HFFc6 (cell line): ENCODE results near the gene AKNA. TPM values are rescaled to one million over a fixed set of nuclear protein-coding genes. Genes with fewer than 3 reads are reported as not detected.

Source experiments
- DNase-seq: peaks from one replicate; pipeline ENCODE4 v3.0.0-alpha.2; 2018
- H3K27ac Mint-ChIP-seq: 2 replicates; pipeline ENCODE4 v1.8.0; 2020; ENCODE audit warnings: mild to moderate bottlenecking, mixed read lengths
- H3K27me3 Mint-ChIP-seq: 2 replicates; pipeline ENCODE4 v1.8.0; 2021; ENCODE audit warnings: mild to moderate bottlenecking, moderate library complexity, mixed read lengths; ENCODE audit not compliant: insufficient read depth
- H3K36me3 Mint-ChIP-seq: 2 replicates; pipeline ENCODE4 v1.8.0; 2021; ENCODE audit warnings: low read depth, mixed read lengths
- H3K4me1 Mint-ChIP-seq: 2 replicates; pipeline ENCODE4 v1.8.0; 2020; ENCODE audit warnings: low read depth, mixed read lengths
- H3K4me3 Mint-ChIP-seq: 2 replicates; pipeline ENCODE4 v1.8.0; 2020; ENCODE audit warnings: mild to moderate bottlenecking, moderate library complexity, mixed read lengths
- H3K9me3 Mint-ChIP-seq: 2 replicates; pipeline ENCODE4 v1.8.0; 2020; ENCODE audit warnings: mild to moderate bottlenecking, mixed read lengths
- CTCF ChIP-seq: fragments of 200-600 bp; sonication (generic); IDR thresholded peaks from 2 replicates; pipeline ENCODE4 v1.5.0; 2021; ENCODE audit warnings: antibody characterized with exemption, mild to moderate bottlenecking
- total RNA-seq, 6 experiments: library from RNA; stranded (reverse); fragmentation: NEBNext Ultra II Directional; extraction: Animal tissue kit (Norgen Biotek cat#: 25700); gene quantifications; 2 replicates in 1 of 6; 3 replicates in 5 of 6; pipeline ENCODE4 v1.2.3, GENCODE V29; 2021

AKNA gene
- total RNA-seq, 6 experiments from 2014 or later, result 9.3 to 13.1 (median 11.5) TPM

- peaks cover 18% of the 10 kb centered on the region for H3K4me1 Mint-ChIP-seq
- H3K4me3 Mint-ChIP-seq, result no peak overlapping the region
- H3K9me3 Mint-ChIP-seq, result no peaks in the 10 kb centered on the region
- H3K27me3 Mint-ChIP-seq, result no peaks in the 10 kb centered on the region; the same call in 1 of the 2 replicates
- no peak overlapping the region for H3K27ac Mint-ChIP-seq
- DNase-seq, result peak; percentile 29
- H3K36me3 Mint-ChIP-seq, result peaks cover 26% of the 10 kb centered on the region; the same call in 1 of the 2 replicates
- no peak for TF ChIP-seq CTCF
Observed at GRCh38 chr9:114343471-114344187, 44.2 kb downstream of the AKNA start.

- H3K4me1 Mint-ChIP-seq, result peaks cover 11% of the 10 kb centered on the region
- H3K27me3 Mint-ChIP-seq, result no peaks in the 10 kb centered on the region; the same call in 1 of the 2 replicates
- peaks cover 26% of the 10 kb centered on the region; the same call in 1 of the 2 replicates for H3K36me3 Mint-ChIP-seq
- TF ChIP-seq CTCF, result no peak
- H3K4me3 Mint-ChIP-seq, result no peak overlapping the region
- DNase-seq, result no peak
- H3K27ac Mint-ChIP-seq, result no peak overlapping the region
- no peaks in the 10 kb centered on the region for H3K9me3 Mint-ChIP-seq
Observed at GRCh38 chr9:114342755-114343440, 44.9 kb downstream of the AKNA start.

GRCh38 chr9:114341991-114342390 is 45.8 kb downstream of the AKNA start:
- Mint-ChIP-seq H3K36me3 (peaks cover 26% of the 10 kb centered on the region; the same call in 1 of the 2 replicates), H3K27me3 (no peaks in the 10 kb centered on the region; the same call in 1 of the 2 replicates), H3K4me1 (peaks cover 11% of the 10 kb centered on the region), H3K4me3 (no peak overlapping the region), H3K27ac (0 out of 2 replicates have a peak overlapping the region, but pooled peaks have one; percentile 31), H3K9me3 (no peaks in the 10 kb centered on the region)
- DNase-seq, result no peak
- no peak; the same call in 1 of the 2 replicates for TF ChIP-seq CTCF

GRCh38 chr9:114341152-114341830 is 46.5 kb downstream of the AKNA start:
- Mint-ChIP-seq H3K27me3 (no peaks in the 10 kb centered on the region; the same call in 1 of the 2 replicates), H3K4me1 (peaks cover 11% of the 10 kb centered on the region), H3K4me3 (no peak overlapping the region), H3K9me3 (no peaks in the 10 kb centered on the region), H3K27ac (no peak overlapping the region), H3K36me3 (peaks cover 26% of the 10 kb centered on the region; the same call in 1 of the 2 replicates)
- DNase-seq, result no peak
- TF ChIP-seq CTCF, result no peak; the same call in 1 of the 2 replicates

- Mint-ChIP-seq H3K27ac (no peak overlapping the region), H3K36me3 (peaks cover 15% of the 10 kb centered on the region; the same call in 1 of the 2 replicates), H3K4me3 (no peak overlapping the region), H3K27me3 (no peaks in the 10 kb centered on the region; the same call in 1 of the 2 replicates), H3K9me3 (no peaks in the 10 kb centered on the region), H3K4me1 (peaks cover 13% of the 10 kb centered on the region)
- peak; percentile 43 for DNase-seq
- TF ChIP-seq CTCF, result peak; percentile 98
Observed at GRCh38 chr9:114339130-114339908, 48.5 kb downstream of the AKNA start.
